Right kidney (tissue), 1 donor: ENCODE data around the gene BSG.
"Not testable (repeated sequence)": the region's sequence is repeated elsewhere in the genome, so short reads cannot be mapped to it uniquely, and the experiment has no call there.

Source experiments
- DNase-seq: peaks from one replicate; pipeline ENCODE4 v3.0.0-alpha.2; 2016

BSG gene

GRCh38 chr19:570937-571565 is 1.3 kb upstream of the BSG start:
- peak; percentile 81 for DNase-seq

- peak; percentile 77 for DNase-seq
These were observed 826 bp upstream of the BSG start for GRCh38 chr19:571566-571974.

GRCh38 chr19:572743-573518 is 535 bp downstream of the BSG start:
- peak; percentile 76 for DNase-seq

GRCh38 chr19:573519-573825 is 1.1 kb downstream of the BSG start:
- DNase-seq = no peak

- peak; percentile 63 for DNase-seq
These were observed 2.5 kb downstream of the BSG start for GRCh38 chr19:574658-575526.

GRCh38 chr19:575527-576506 is 3.4 kb downstream of the BSG start:
- no peak for DNase-seq

GRCh38 chr19:576768-577438 is 4.5 kb downstream of the BSG start:
- no peak for DNase-seq

- no peak for DNase-seq
These were observed 5.3 kb downstream of the BSG start for GRCh38 chr19:577439-578392.

- DNase-seq = no peak
These were observed 6.9 kb downstream of the BSG start for GRCh38 chr19:579111-579841.

- no peak for DNase-seq
These were observed 7.4 kb downstream of the BSG start for GRCh38 chr19:579842-580155.

- DNase-seq = no peak
These were observed 8.0 kb downstream of the BSG start for GRCh38 chr19:580274-580835.

GRCh38 chr19:581399-582111 is 9.2 kb downstream of the BSG start:
- DNase-seq = no peak

GRCh38 chr19:582497-583197 is 10.3 kb downstream of the BSG start:
- DNase-seq = no peak

GRCh38 chr19:583198-583967 is 11.0 kb downstream of the BSG start:
- DNase-seq = no peak

GRCh38 chr19:583968-584239 is 11.5 kb downstream of the BSG start:
- no peak for DNase-seq

GRCh38 chr19:584240-585001 is 12.0 kb downstream of the BSG start:
- peak; percentile 67 for DNase-seq

GRCh38 chr19:585146-585545 is 12.8 kb downstream of the BSG start:
- DNase-seq = not testable (repeated sequence)
